PC-3 (cell line): ENCODE measurements around the gene SLC35D1. TPM values are rescaled to one million over a fixed set of nuclear protein-coding genes. Genes with fewer than 3 reads are reported as not detected.
"Not testable (repeated sequence)": the region's sequence is repeated elsewhere in the genome, so short reads cannot be mapped to it uniquely, and the experiment has no call there.

ENCODE experiments used
- ATAC-seq: fragments of 200-7000 bp; cut with Tn5 transposase; 2 replicates; pipeline ENCODE4 v1.9.1; 2020; ENCODE audit warnings: mild to moderate bottlenecking, moderate library complexity
- BruUV-seq: library from RNA; stranded (reverse); fragments of 400-500 nt; replicated peaks from 2 replicates; lab custom pipeline; 2021; lab: Mats Ljungman, UMichigan
- CTCF ChIA-PET: fragments of 300-600 bp; sonication (Branson Sonifier 250); formaldehyde crosslinking; loops from one replicate; lab custom pipeline; 2022; ENCODE audit warnings: antibody characterized with exemption; lab: Charles Lee
- POLR2A ChIA-PET: fragments of 300-600 bp; sonication (Branson Sonifier 250); formaldehyde crosslinking; loops from one replicate; lab custom pipeline; 2022; ENCODE audit warnings: antibody characterized with exemption; ENCODE audit not compliant: unreplicated experiment; lab: Charles Lee
- DNase-seq: peaks from one replicate; pipeline ENCODE4 v3.0.0-alpha.2; 2015
- H2AFZ ChIP-seq: fragments of 300-600 bp; sonication (generic); 2 replicates; pipeline ENCODE4 v1.6.0; 2016; ENCODE audit warnings: antibody characterized with exemption, low read length
- H3F3A ChIP-seq: fragments of 300-600 bp; sonication (generic); one replicate; pipeline ENCODE4 v1.6.0; 2017; ENCODE audit warnings: antibody characterized with exemption, low read length, control low read depth, mild to moderate bottlenecking; ENCODE audit not compliant: unreplicated experiment
- H3K27ac ChIP-seq: fragments of 300-600 bp; sonication (generic); 2 replicates; pipeline ENCODE4 v1.5.1; 2016; ENCODE audit warnings: mild to moderate bottlenecking, low read length
- H3K27me3 ChIP-seq: fragments of 300-600 bp; sonication (generic); 2 replicates; pipeline ENCODE4 v1.6.1; 2016; ENCODE audit warnings: low read length, mixed read lengths
- H3K36me3 ChIP-seq: fragments of 300-600 bp; sonication (generic); 2 replicates; pipeline ENCODE4 v1.6.1; 2016; ENCODE audit warnings: low read depth, mixed run types, low read length, mixed read lengths
- H3K4me1 ChIP-seq: fragments of 300-600 bp; sonication (generic); 2 replicates; pipeline ENCODE4 v1.5.1; 2016; ENCODE audit warnings: low read length; ENCODE audit not compliant: insufficient read depth
- H3K4me2 ChIP-seq: fragments of 300-600 bp; sonication (generic); 2 replicates; pipeline ENCODE4 v1.6.0; 2016; ENCODE audit warnings: low read length
- H3K4me3 ChIP-seq: fragments of 300-600 bp; sonication (generic); 2 replicates; pipeline ENCODE4 v1.5.1; 2016; ENCODE audit warnings: mild to moderate bottlenecking, low read length, mixed read lengths
- H3K79me2 ChIP-seq: fragments of 300-600 bp; sonication (generic); 2 replicates; pipeline ENCODE4 v1.6.1; 2017; ENCODE audit warnings: low read length, mixed read lengths
- H3K9ac ChIP-seq: fragments of 300-600 bp; sonication (generic); 2 replicates; pipeline ENCODE4 v1.6.0; 2016; ENCODE audit warnings: mild to moderate bottlenecking, low read length
- H3K9me2 ChIP-seq: fragments of 300-600 bp; sonication (generic); replicated peaks from 2 replicates; pipeline ENCODE4 v1.6.1; 2016; ENCODE audit warnings: mixed run types, low read length, mixed read lengths
- H3K9me3 ChIP-seq: fragments of 300-600 bp; sonication (generic); 2 replicates; pipeline ENCODE4 v1.6.1; 2016; ENCODE audit warnings: low read length, mixed read lengths
- H4K20me1 ChIP-seq: fragments of 300-600 bp; sonication (generic); 2 replicates; pipeline ENCODE4 v1.6.1; 2016; ENCODE audit warnings: low read length, mixed read lengths
- EZH2 ChIP-seq: fragments of 300-600 bp; sonication (generic); IDR thresholded peaks from one replicate; pipeline ENCODE4 v1.6.1; 2017; ENCODE audit warnings: antibody characterized with exemption, mild to moderate bottlenecking, low read length; ENCODE audit not compliant: unreplicated experiment
- EZH2phosphoT487 ChIP-seq: fragments of 300-600 bp; sonication (generic); IDR thresholded peaks from 2 replicates; pipeline ENCODE4 v1.6.1; 2018; ENCODE audit warnings: mild to moderate bottlenecking, antibody characterized with exemption, low read length, borderline replicate concordance
- intact Hi-C: fragments of 100-400 bp; cut with micrococcal nuclease; formaldehyde crosslinking; loops from 2 replicates; pipeline ENCODE4 v1.9.0; 2023
- total RNA-seq: library from RNA; depleted of rRNA; stranded (reverse); fragments of >200 nt; gene quantifications from 2 replicates; pipeline ENCODE4 v1.2.3, GENCODE V29; 2014
- TF ChIP-seq, protein P1 (sequence below): fragments of 300-600 bp; sonication (generic); conservative IDR thresholded peaks from 2 replicates; pipeline ENCODE4 v1.5.1; 2017; ENCODE audit warnings: antibody characterized with exemption, low read depth, mild to moderate bottlenecking, low read length

The SLC35D1 gene
- total RNA-seq, 1 experiment from 2014 or later = 6.1 TPM

DNA sequence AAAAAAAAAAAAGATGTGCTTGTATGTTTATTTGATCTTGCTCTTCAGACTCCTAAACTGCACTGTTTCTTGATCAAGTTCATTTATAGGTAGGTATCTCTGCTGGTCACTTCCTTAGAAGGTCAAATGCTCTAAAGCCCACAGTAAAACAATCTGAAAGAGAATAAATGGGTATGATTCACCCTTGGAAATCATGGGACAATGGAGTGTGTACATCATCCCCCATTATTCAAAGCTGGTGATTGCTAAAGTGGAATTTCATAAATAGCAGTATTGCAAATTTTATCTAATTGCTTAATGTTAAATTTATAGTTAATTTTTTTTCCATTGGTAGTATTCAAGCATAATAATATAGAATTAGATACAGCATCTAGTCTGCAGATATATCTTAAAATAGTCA, 75.7 kb downstream of the SLC35D1 start:
- Histone ChIP-seq H3K36me3 (peaks cover 28% of the 10 kb centered on the region), H2AFZ (no peak overlapping the region), H3F3A (no peaks in the 10 kb centered on the region), H3K4me2 (no peak overlapping the region), H3K9me2 (no peaks in the 10 kb centered on the region), H3K9me3 (no peaks in the 10 kb centered on the region), H3K79me2 (no peaks in the 10 kb centered on the region), H4K20me1 (0 out of 2 replicates have a peak, but pooled peaks cover 3% of the 10 kb centered on the region), H3K27ac (no peak overlapping the region), H3K4me1 (peaks cover 15% of the 10 kb centered on the region), H3K9ac (no peak overlapping the region), H3K4me3 (no peak overlapping the region), H3K27me3 (no peaks in the 10 kb centered on the region)
- CTCF ChIA-PET = no interaction called here
- ATAC-seq = no peak
- DNase-seq = no peak
- no TSS peak for BruUV-seq
- POLR2A ChIA-PET = no interaction called here
- intact Hi-C loops = no loop called here
- TF ChIP-seq, protein P1, sequence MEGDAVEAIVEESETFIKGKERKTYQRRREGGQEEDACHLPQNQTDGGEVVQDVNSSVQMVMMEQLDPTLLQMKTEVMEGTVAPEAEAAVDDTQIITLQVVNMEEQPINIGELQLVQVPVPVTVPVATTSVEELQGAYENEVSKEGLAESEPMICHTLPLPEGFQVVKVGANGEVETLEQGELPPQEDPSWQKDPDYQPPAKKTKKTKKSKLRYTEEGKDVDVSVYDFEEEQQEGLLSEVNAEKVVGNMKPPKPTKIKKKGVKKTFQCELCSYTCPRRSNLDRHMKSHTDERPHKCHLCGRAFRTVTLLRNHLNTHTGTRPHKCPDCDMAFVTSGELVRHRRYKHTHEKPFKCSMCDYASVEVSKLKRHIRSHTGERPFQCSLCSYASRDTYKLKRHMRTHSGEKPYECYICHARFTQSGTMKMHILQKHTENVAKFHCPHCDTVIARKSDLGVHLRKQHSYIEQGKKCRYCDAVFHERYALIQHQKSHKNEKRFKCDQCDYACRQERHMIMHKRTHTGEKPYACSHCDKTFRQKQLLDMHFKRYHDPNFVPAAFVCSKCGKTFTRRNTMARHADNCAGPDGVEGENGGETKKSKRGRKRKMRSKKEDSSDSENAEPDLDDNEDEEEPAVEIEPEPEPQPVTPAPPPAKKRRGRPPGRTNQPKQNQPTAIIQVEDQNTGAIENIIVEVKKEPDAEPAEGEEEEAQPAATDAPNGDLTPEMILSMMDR = no peak
- no peak for TF ChIP-seq EZH2
- no peak for TF ChIP-seq EZH2phosphoT487

DNA sequence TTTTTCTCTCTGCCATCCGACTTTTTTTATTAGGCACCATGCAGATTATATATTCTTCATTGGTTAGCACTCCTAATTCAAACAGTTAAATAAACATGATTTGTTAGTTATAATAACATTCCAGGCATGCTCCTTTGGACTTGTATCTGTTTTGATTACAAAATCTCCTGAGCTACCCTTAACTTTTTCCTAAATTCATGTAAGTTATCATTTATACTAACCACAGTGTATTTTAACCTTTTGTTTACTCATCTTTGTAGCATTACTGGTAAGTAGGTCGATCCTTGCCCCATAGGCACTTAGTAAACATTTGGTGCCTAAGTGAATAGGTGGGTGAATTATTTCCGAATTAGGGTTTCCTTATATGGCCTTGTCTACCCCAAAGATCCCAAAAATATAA, 85.4 kb downstream of the SLC35D1 start:
- Histone ChIP-seq H3K36me3 (peaks cover 41% of the 10 kb centered on the region), H3K9ac (no peak overlapping the region), H2AFZ (no peak overlapping the region), H3K9me2 (no peaks in the 10 kb centered on the region), H3K4me3 (no peak overlapping the region), H3K27me3 (no peaks in the 10 kb centered on the region), H3K79me2 (no peaks in the 10 kb centered on the region), H3K9me3 (no peaks in the 10 kb centered on the region), H4K20me1 (no peaks in the 10 kb centered on the region), H3K4me1 (no peaks in the 10 kb centered on the region), H3K27ac (no peak overlapping the region), H3K4me2 (no peak overlapping the region), H3F3A (no peaks in the 10 kb centered on the region)
- CTCF ChIA-PET = no interaction called here
- no peak for ATAC-seq
- no peak for TF ChIP-seq EZH2phosphoT487
- no peak for TF ChIP-seq EZH2
- TF ChIP-seq, protein P1 = no peak
- POLR2A ChIA-PET = no interaction called here
- BruUV-seq = no TSS peak
- intact Hi-C loops = no loop called here
- DNase-seq = no peak

DNA sequence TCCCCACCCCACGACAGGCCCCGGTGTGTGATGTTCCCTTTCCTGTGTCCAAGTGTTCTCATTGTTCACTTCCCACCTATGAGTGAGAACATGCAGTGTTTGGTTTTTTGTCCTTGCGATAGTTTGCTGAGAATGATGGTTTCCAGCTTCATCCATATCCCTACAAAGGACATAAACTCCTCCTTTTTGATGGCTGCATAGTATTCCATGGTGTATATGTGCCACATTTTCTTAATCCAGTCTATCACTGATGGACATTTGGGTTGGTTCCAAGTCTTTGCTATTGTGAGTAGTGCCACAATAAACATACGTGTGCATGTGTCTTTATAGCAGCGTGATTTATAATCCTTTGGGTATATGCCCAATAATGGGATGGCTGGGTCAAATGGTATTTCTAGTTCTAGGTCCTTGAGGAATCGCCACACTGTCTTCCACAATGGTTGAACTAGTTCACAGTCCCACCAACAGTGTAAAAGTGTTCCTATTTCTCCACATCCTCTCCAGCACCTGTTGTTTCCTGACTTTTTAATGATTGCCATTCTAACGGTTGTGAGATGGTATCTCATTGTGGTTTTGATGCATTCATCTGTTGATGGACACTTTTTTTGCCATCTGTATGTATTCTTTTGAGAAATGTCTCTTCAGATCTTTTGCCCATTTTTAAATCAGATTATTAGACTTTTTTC, 87.6 kb downstream of the SLC35D1 start:
- H3K4me1 ChIP-seq, H3K9me2 ChIP-seq, H3K9me3 ChIP-seq, H3K4me3 ChIP-seq, DNase-seq, CTCF ChIA-PET, H3K79me2 ChIP-seq, intact Hi-C loops, H3K4me2 ChIP-seq, ATAC-seq, BruUV-seq, POLR2A ChIA-PET, H3K27ac ChIP-seq, H3K27me3 ChIP-seq, H3K9ac ChIP-seq, H2AFZ ChIP-seq, H3F3A ChIP-seq, H4K20me1 ChIP-seq: not testable (repeated sequence)
- peaks cover 48% of the 10 kb centered on the region for H3K36me3 ChIP-seq
